Spleen (tissue), 11 donors: Measurements from ENCODE around the gene CEP20. TPM values are rescaled to one million over a fixed set of nuclear protein-coding genes. Genes with fewer than 3 reads are reported as not detected.

Experiments used
- DNase-seq: peaks from one replicate; pipeline ENCODE4 v3.0.0-alpha.2; 2020
- H3K27ac ChIP-seq, 8 donors: fragments of 200-600 bp; sonication (generic) in 7 of 8; 1 replicate in 4 of 8; 2 replicates in 4 of 8; pipeline versions ENCODE4 v1.5.0 to v1.8.0; 2016 to 2021; ENCODE audit warnings: inconsistent platforms in 4 of 8, mild to moderate bottlenecking in 4 of 8, moderate library complexity in 1 of 8
- H3K27me3 ChIP-seq, 7 donors: fragments of 200-600 bp; sonication (generic) in 6 of 7; replicated peaks in 1 of 7; 1 replicate in 4 of 7; 2 replicates in 3 of 7; pipeline versions ENCODE4 v1.5.0 to v1.8.0; 2016 to 2021; ENCODE audit warnings: inconsistent platforms in 3 of 7, mild to moderate bottlenecking in 1 of 7
- H3K36me3 ChIP-seq, 6 donors: fragments of 200-600 bp; sonication (generic) in 5 of 6; 1 replicate in 4 of 6; 2 replicates in 2 of 6; pipeline versions ENCODE4 v1.5.0 to v1.8.0; 2016 to 2021; ENCODE audit warnings: inconsistent platforms in 2 of 6
- H3K4me1 ChIP-seq, 6 donors: fragments of 200-600 bp; sonication (generic) in 5 of 6; 1 replicate in 3 of 6; 2 replicates in 3 of 6; pipeline versions ENCODE4 v1.5.0 to v1.8.0; 2016 to 2021; ENCODE audit warnings: inconsistent platforms in 3 of 6
- H3K4me3 ChIP-seq, 8 donors: fragments of 200-600 bp; sonication (generic) in 7 of 8; 1 replicate in 4 of 8; 2 replicates in 4 of 8; pipeline versions ENCODE4 v1.5.0 to v1.8.0; 2016 to 2021; ENCODE audit warnings: inconsistent platforms in 4 of 8, mild to moderate bottlenecking in 4 of 8, moderate library complexity in 2 of 8
- H3K9me3 ChIP-seq, 8 donors: fragments of 200-600 bp; sonication (generic) in 7 of 8; 1 replicate in 4 of 8; 2 replicates in 4 of 8; pipeline versions ENCODE4 v1.5.0 to v1.8.0; 2016 to 2021; ENCODE audit warnings: inconsistent platforms in 4 of 8
- CTCF ChIP-seq, 11 experiments: fragments of 200-600 bp in 7 of 11; fragments of 450-650 bp in 4 of 11; sonication (generic) in 4 of 11; IDR thresholded peaks in 8 of 11; conservative IDR thresholded peaks in 3 of 11; 1 replicate in 7 of 11; 2 replicates in 4 of 11; pipeline versions ENCODE4 v1.4.0 to v1.8.0; 2016 to 2021; ENCODE audit warnings: antibody characterized with exemption in 11 of 11, inconsistent platforms in 4 of 11, mild to moderate bottlenecking in 1 of 11
- POLR2A ChIP-seq, 3 donors: fragments of 450-650 bp; IDR thresholded peaks; one replicate each; pipeline ENCODE4 v1.5.1; 2017; ENCODE audit warnings: antibody characterized with exemption in 3 of 3, mild to moderate bottlenecking in 1 of 3
- POLR2AphosphoS5 ChIP-seq, 3 donors: sonication (generic); formaldehyde crosslinking; IDR thresholded peaks; one replicate each; pipeline ENCODE4 v1.5.1; 2017; ENCODE audit warnings: antibody characterized with exemption in 3 of 3
- WGBS, 5 donors: extraction: QIAGEN DNeasy Blood & Tissue Kit in 3 of 5; methylation state at CpG; one replicate each; pipeline versions ENCODE4 v1.1.5 to v1.1.7; 2013 to 2018; 5-methylcytosine and 5-hydroxymethylcytosine counted together
- intact Hi-C: fragments of 100-400 bp; cut with DNase I; formaldehyde crosslinking; loops from one replicate; pipeline ENCODE4 v1.15.0; 2023; ENCODE audit warnings: low total_unique reads
- polyA plus RNA-seq, 3 donors: library from polyadenylated mRNA; stranded (reverse); fragments of 200-250 nt; gene quantifications; one replicate each; pipeline ENCODE4 v1.2.1, GENCODE V29; 2013
- small RNA-seq, 4 donors: library from RNA; depleted of rRNA; stranded (forward); fragments of <200 nt; gene quantifications; one replicate each; pipeline ENCODE3, GENCODE V24; 2016
- total RNA-seq, 7 donors: library from RNA; depleted of rRNA in 3 of 7; stranded (reverse); fragments of >200 nt in 3 of 7; fragmentation: NEBNext Ultra II Directional in 4 of 7; extraction: Animal tissue kit (Norgen Biotek cat#: 25700) in 4 of 7; gene quantifications; one replicate each; pipeline versions ENCODE4 v1.1.0 to v1.2.1, GENCODE V29; 2016 to 2021
- donor health status: healthy with polysubstance abuse.
- donor health status: DM: no; HTN: no; CAD: no; lungs with moderate emphysema.
- donor health status: DM: no; HTN: no; CAD: no.
- donor health status: Bipolar disorder and iron deficiency.
- donor health status: healthy.
- donor health status: DM: no; HTN: no; CAD: no.
- donor health status: DM: yes; HTN: yes; CAD: no.

The CEP20 gene
- total and polyA plus RNA-seq, 10 donors = 14.7 to 29.2 (median 25.6) TPM

GRCh38 chr16:15820837-15821236, 67.6 kb downstream of the CEP20 start:
- Histone ChIP-seq H3K4me1 (no peaks in the 10 kb centered on the region), H3K36me3 (peaks cover 0 to 10% (median 0%) of the 10 kb centered on the region in 6 donors), H3K27me3 (no peaks in the 10 kb centered on the region), H3K27ac (peak overlapping the region in 1 of 8 donors; percentile 18), H3K9me3 (peaks cover 3 to 17% (median 11%) of the 10 kb centered on the region in 8 donors), H3K4me3 (no peak overlapping the region)
- DNase-seq = peak; percentile 22
- no peak for TF ChIP-seq POLR2AphosphoS5 (IDR thresholded peaks at IDR 0.05)
- 86 to 94% (median 88%) methylated on average over 7 of the region's 7 CpGs for whole genome bisulfite sequencing, 5 donors
- intact Hi-C loops = no loop called here

GRCh38 chr16:15819046-15819445, 69.4 kb downstream of the CEP20 start:
- Histone ChIP-seq H3K36me3 (peaks cover 0 to 10% (median 0%) of the 10 kb centered on the region in 6 donors), H3K4me3 (no peak overlapping the region), H3K4me1 (no peaks in the 10 kb centered on the region), H3K27me3 (no peaks in the 10 kb centered on the region), H3K9me3 (peaks cover 3 to 29% (median 20%) of the 10 kb centered on the region in 8 donors), H3K27ac (no peak overlapping the region)
- no peak for TF ChIP-seq POLR2A (IDR thresholded peaks at IDR 0.05)
- WGBS, 5 donors = 91 to 100% (median 97%) methylated on average over 2 of the region's 2 CpGs
- no peak for DNase-seq
- intact Hi-C loops = no loop called here

- TF ChIP-seq CTCF (IDR thresholded peaks at IDR 0.05 in 8 of 11, conservative IDR thresholded peaks at IDR 0.05 in 3 of 11) (no peak), POLR2AphosphoS5 (IDR thresholded peaks at IDR 0.05) (no peak), POLR2A (IDR thresholded peaks at IDR 0.05) (no peak)
- peaks cover 0 to 10% (median 0%) of the 10 kb centered on the region in 6 donors for H3K36me3 ChIP-seq
- H3K27ac ChIP-seq = no peak overlapping the region
- H3K4me1 ChIP-seq = no peaks in the 10 kb centered on the region
- WGBS, 5 donors = 81 to 93% (median 84%) methylated on average over 2 of the region's 2 CpGs
- peaks cover 3 to 29% (median 20%) of the 10 kb centered on the region in 8 donors for H3K9me3 ChIP-seq
- intact Hi-C loops = no loop called here
- DNase-seq = peak; percentile 2
- no peaks in the 10 kb centered on the region for H3K27me3 ChIP-seq
- no peak overlapping the region for H3K4me3 ChIP-seq
Observed at GRCh38 chr16:15817446-15817845, 71.0 kb downstream of the CEP20 start.

GRCh38 chr16:15816228-15816627, 72.2 kb downstream of the CEP20 start:
- Histone ChIP-seq H3K36me3 (peaks cover 0 to 10% (median 0%) of the 10 kb centered on the region in 6 donors), H3K4me3 (no peak overlapping the region), H3K4me1 (peaks cover 0 to 7% (median 0%) of the 10 kb centered on the region in 6 donors), H3K27me3 (peaks cover 0 to 9% (median 0%) of the 10 kb centered on the region in 7 donors), H3K9me3 (peaks cover 3 to 29% (median 20%) of the 10 kb centered on the region in 8 donors), H3K27ac (peak overlapping the region in 3 of 8 donors; percentile 42 to 51 (median 45))
- intact Hi-C loops = no loop called here
- no peak for DNase-seq
- TF ChIP-seq POLR2A (IDR thresholded peaks at IDR 0.05) (no peak), POLR2AphosphoS5 (IDR thresholded peaks at IDR 0.05) (no peak), CTCF (IDR thresholded peaks at IDR 0.05 in 8 of 11, conservative IDR thresholded peaks at IDR 0.05 in 3 of 11) (no peak)

Small RNA genes lying within 50 kb of the gene (small RNA-seq; reads per million reads assigned to genes)
- 0 reads per million in 4 donors for gene RNU6-213P

Other genes starting within 250 kb of the CEP20 start
- gene MARF1, start 245.4 kb downstream of the CEP20 start, total RNA-seq = 100 to 1,000 TPM in 5 of 7 donors, 10 to 100 TPM in 2; 79.4 to 169 (median 134) TPM
- 10 to 100 TPM; 24.0 to 33.9 (median 33.8) TPM for gene MARF1, start 245.4 kb downstream of the CEP20 start, polyA plus RNA-seq
- 10 to 100 TPM; 52.6 to 69.6 (median 60.6) TPM for gene NDE1, start 238.4 kb downstream of the CEP20 start, total RNA-seq
- 10 to 100 TPM in 2 of 3 donors, 1 to 10 TPM in 1; 8.7 to 20.0 (median 10.6) TPM for gene NDE1, start 238.4 kb downstream of the CEP20 start, polyA plus RNA-seq
- gene MYH11, start 31.6 kb downstream of the CEP20 start, total RNA-seq = 100 to 1,000 TPM in 6 of 7 donors, 10 to 100 TPM in 1; 59.0 to 135 (median 114) TPM
- 10 to 100 TPM in 2 of 3 donors, 1 to 10 TPM in 1; 9.6 to 29.9 (median 23.3) TPM for gene MYH11, start 31.6 kb downstream of the CEP20 start, polyA plus RNA-seq
- gene ABCC1, start 61.0 kb upstream of the CEP20 start, total RNA-seq = 10 to 100 TPM; 48.8 to 65.7 (median 53.6) TPM
- 10 to 100 TPM in 1 of 3 donors, 1 to 10 TPM in 2; 7.8 to 12.4 (median 10.0) TPM for gene ABCC1, start 61.0 kb upstream of the CEP20 start, polyA plus RNA-seq